ENCODE data around the gene ZBTB3.

- no peak for TF ChIP-seq EP300 (conservative IDR thresholded peaks at IDR 0.05; ENCODE audit: poor library complexity, severe bottlenecking)
- no peak for TF ChIP-seq EZH2 (IDR thresholded peaks at IDR 0.05; ENCODE audit: borderline replicate concordance, insufficient read depth, low read length, poor library complexity, severe bottlenecking)
- no peak for TF ChIP-seq CTCF (IDR thresholded peaks at IDR 0.05; ENCODE audit: poor library complexity, severe bottlenecking)
- no peak for TF ChIP-seq POLR2AphosphoS5 (IDR thresholded peaks at IDR 0.05)
- no peak for TF ChIP-seq TAF1 (IDR thresholded peaks at IDR 0.05; ENCODE audit: low read depth)
- TF ChIP-seq RAD21 (conservative IDR thresholded peaks at IDR 0.05) = no peak
- TF ChIP-seq MXI1 (conservative IDR thresholded peaks at IDR 0.05; ENCODE audit: poor library complexity, severe bottlenecking) = no peak
Observed at GRCh38 chr11:62778441-62778840, 24.5 kb upstream of the ZBTB3 start.

Measured in neural cell (in vitro differentiated cells).